Suppressor macrophage treated with lipopolysaccharide for 4 hours (primary cell): ENCODE results near the gene PTBP1.

Experiments
- DNase-seq: peaks from one replicate; pipeline ENCODE4 v3.0.0-alpha.2; 2020

PTBP1 gene

GRCh38 chr19:796692-797527, at the start of gene PTBP1:
Gene PTBP1, plus strand, starts transcription at chr19:797452. Its CDS starts 46 bp downstream, at chr19:797498.
- DNase-seq = peak; percentile 100

- DNase-seq = no peak
Observed at GRCh38 chr19:748274-748598, 49.0 kb upstream of the PTBP1 start.

- DNase-seq = no peak
Observed at GRCh38 chr19:749811-750210, 47.4 kb upstream of the PTBP1 start.

DNA sequence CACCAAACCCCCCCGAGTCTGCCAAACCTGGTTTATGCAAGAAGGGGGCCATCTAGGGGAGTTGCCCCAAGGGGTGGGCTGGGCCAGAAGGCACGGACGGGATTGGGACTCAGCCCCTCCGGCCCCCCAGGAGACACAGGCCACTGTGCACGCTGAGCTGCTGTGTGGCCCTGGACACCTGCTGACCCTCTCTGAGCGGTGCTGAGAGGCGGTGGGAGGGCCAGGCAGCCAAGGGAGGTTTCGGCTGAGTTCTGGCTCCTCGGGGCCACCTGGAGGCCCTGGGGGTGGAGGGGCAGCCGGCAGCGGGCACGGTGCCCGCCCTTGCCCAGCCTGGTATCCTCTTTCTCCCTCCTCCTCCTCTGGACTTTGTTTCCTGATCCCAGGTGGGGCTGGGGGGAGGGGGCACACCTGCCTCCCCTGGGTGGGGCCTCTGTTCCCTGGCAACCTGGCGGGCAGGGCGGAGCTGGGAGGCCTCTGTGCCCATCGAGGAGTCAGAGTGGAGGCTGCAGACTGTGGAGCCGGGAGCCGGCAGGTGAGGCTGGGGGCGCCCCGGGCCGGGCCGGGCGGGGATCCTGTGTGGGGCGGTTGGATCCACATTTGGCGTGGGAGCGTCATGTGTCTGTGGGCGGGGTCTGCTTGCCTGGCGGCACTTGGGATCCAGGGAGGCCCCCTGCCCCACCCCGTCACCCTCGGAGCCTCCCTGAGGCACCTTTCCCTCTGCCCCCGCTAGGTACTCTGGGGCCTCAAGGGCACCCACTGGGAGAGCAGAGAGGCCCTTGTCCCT, 46.4 kb upstream of the PTBP1 start, which contains the start of gene MISP:
MISP (plus strand) TSS at position 473 of the 784 bp plus-strand sequence. CDS start 5,835 bp downstream, outside the sequence.
- no peak for DNase-seq

DNA sequence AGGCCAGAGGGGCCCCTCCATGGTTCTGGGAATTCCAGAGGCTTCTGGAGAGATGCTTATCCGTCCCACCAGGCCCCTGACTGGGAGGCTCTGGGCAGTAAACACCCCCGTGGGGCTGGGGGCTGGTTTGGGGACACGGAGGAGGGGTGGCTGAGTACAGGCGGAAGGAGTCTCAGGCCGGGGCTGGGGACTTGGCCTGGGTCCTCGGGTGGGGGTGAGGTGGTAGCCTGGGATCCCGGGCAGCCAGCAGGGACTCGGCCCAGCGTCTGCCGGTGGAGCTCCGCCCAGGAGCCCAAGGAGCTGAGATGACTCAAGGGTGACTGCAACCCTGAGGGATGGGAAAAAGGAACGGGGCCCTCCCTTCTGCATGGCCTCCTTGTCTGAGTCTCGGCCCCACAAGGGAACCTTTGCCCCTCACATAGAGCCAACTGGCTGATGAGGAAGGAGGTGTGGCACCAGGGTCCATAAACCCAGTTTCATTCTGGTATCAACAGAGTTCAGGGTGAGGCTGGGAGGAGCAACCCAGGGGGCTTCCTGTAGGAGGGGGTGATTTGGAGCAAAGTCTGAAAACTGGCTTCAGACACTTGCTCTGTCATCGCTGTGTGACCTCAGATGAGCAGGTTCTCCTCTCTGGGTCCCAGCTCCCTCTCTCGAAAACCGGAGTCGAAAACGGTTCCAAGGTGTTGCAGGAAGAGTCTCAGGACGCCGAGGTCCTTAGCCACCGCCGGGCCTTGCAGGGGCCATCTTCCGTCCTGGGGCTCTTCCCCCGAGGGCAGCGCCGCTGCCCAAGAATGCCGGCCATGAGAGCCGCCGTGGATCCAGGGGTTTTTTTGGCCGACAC, 45.5 kb upstream of the PTBP1 start:
- DNase-seq = peak; percentile 83

GRCh38 chr19:752652-753517, 44.4 kb upstream of the PTBP1 start:
- DNase-seq = peak; percentile 92

GRCh38 chr19:754530-754929, 42.7 kb upstream of the PTBP1 start:
- no peak for DNase-seq

GRCh38 chr19:755063-755462, 42.2 kb upstream of the PTBP1 start:
- DNase-seq = no peak

GRCh38 chr19:756236-756635, 41.0 kb upstream of the PTBP1 start:
- DNase-seq = peak; percentile 35

- DNase-seq = no peak
Observed at GRCh38 chr19:756821-757688, 40.2 kb upstream of the PTBP1 start.

DNA sequence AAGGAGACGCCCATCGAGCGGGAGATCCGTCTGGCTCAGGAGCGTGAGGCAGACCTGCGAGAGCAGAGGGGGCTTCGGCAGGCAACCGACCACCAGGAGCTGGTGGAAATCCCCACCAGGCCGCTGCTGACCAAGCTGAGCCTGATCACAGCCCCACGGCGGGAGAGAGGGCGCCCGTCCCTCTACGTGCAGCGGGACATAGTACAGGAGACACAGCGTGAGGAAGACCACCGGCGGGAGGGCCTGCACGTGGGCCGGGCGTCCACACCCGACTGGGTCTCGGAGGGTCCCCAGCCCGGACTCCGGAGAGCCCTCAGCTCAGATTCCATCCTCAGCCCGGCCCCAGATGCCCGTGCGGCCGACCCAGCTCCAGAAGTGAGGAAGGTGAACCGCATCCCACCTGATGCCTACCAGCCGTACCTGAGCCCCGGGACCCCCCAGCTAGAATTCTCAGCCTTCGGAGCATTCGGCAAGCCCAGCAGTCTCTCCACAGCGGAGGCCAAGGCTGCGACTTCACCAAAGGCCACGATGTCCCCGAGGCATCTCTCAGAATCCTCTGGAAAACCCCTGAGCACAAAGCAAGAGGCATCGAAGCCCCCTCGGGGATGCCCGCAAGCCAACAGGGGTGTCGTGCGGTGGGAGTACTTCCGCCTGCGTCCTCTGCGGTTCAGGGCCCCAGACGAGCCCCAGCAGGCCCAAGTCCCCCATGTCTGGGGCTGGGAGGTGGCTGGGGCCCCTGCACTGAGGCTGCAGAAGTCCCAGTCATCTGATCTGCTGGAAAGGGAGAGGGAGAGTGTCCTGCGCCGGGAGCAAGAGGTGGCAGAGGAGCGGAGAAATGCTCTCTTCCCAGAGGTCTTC, 39.2 kb upstream of the PTBP1 start:
- DNase-seq = no peak

DNA sequence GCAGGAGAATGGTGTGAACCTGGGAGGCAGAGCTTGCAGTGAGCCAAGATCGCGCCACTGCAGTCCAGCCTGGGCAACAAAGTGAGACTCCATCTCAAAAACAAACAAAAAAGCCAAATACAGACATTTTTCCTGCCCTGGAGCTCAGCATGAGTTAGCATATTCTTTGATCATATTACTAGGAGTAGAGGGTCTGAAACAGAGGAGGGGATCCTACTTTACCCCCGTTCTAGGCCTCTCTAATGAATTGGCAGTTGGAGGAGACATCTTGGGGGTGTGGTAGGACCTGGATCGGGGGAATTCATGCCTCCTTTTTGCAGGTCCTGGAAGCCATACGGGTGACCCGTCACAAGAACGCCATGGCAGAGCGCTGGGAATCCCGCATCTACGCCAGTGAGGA, 34.1 kb upstream of the PTBP1 start:
- no peak for DNase-seq

DNA sequence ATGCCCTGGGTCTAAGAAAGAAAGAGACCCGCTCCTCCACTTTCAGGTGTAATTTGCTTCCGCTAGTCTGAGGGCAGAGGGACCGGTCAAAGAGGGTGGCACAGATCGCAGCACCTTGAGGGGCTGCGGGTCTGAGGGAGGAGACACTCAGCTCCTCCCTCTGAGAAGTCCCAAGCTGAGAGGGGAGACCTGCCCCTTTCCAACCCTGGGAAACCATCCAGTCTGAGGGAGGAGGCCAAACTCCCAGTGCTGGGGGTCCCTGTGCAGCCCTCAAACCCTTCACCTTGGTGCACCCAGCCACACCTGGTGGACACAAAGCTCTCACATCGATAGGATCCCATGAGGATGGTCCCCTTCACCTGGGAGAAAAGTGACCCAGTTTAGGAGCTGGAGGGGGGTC, 33.4 kb upstream of the PTBP1 start:
- DNase-seq = no peak

- DNase-seq = no peak
Observed at GRCh38 chr19:764301-764700, 33.0 kb upstream of the PTBP1 start.

GRCh38 chr19:765179-765738, 32.0 kb upstream of the PTBP1 start:
- no peak for DNase-seq

DNA sequence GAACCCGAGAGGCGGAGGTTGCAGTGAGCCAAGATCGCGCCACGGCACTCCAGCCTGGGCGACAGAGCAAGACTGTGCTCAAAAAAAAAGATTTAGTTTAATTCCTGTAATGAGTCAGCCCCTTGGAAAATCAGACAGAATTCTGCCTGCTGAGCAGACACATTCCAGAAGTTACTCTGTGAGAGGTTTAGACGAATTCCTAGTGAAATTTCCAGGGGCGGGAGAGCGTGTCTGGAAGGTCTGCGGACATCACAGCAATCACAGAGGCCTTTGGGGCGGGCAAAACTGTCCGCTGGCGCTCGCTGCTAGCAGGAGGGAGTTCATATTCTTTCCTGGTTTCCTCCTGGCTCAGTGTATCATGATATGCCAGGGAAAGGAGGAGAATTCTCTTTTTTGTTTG, 28.8 kb upstream of the PTBP1 start:
- DNase-seq = no peak

DNA sequence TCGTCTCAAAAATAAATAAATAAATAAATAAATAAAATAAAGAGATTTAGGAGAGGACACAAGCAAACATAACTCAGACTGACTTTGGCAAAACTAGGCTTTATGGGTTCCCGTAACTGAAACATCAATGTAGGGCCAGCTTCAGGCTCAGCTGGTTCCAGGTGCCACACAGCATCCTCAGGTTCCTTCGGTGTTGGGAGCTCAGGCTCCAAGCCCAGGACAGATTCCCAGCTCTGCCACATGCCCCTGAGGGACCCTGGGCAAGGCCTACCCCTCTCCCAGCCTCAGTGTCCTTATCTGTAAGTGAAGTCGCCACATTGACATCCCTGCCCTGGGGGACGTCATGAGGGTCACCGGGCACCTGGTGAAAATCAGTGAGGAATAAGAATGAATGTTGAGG, 27.6 kb upstream of the PTBP1 start:
- no peak for DNase-seq

DNA sequence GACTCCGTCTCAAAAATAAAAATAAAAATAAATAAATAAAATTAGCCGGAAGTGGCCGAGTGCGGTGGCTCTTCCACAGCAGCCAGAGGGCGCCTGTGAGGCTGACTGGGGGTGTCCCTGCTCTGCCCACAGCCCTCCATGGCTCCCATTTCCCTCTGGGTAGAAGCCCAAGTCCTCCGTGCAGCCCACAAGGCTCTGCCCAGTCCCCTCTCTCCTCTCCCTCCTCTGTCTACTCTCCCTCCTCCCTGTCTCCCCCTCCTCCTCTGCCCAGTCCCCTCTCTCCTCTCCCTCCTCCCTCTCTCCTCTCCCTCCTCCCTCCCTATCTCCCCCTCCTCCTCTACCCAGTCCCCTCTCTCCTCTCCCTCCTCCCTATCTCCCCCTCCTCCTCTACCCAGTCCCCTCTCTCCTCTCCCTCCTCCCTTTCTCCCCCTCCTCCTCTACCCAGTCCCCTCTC, 25.9 kb upstream of the PTBP1 start:
- peak; percentile 66 for DNase-seq

- DNase-seq = no peak
Observed at GRCh38 chr19:772063-772462, 25.2 kb upstream of the PTBP1 start.
